ENCODE results near the gene GARRE1. TPM values are rescaled to one million over a fixed set of nuclear protein-coding genes. Genes with fewer than 3 reads are reported as not detected.
"Not testable (repeated sequence)": the region's sequence is repeated elsewhere in the genome, so short reads cannot be mapped to it uniquely, and the experiment has no call there.

The GARRE1 gene
- total and polyA plus RNA-seq, 2 experiments from 2014 or later: 7.9 to 28.6 TPM

DNA sequence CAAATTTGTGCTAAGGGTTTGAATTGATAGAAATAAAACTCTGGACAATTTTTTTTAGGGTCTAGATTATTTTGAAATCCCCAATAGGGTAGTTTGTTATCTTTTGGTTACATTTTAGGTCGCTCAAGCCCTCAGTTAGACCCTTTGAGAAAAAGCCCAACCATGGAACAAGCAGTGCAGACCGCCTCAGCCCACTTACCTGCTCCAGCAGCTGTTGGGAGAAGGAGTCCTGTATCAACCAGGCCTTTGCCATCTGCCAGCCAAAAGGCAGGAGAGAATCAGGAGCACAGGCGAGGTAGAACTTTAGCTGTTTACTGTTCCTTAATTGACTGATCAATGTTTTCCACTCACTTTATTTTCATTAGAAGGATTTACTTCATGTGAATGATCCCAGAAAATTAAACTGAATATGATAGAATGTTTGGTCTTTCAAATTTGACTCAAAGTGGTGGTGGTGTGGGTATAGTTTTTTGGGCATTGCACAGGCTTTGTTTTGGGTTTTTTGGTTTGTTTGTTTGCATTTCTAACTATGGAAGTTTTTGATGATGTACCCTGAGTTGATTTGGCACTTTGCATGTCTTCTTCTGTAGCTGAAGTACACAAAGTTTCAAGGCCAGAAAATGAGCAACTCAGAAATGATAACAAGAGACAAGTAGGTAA, 39.2 kb upstream of the GARRE1 start:
- H3K27ac ChIP-seq: no peak overlapping the region
- H3K9me3 ChIP-seq (ENCODE audit: low read depth): no peaks in the 10 kb centered on the region
- H3K36me3 ChIP-seq: peaks cover 55% of the 10 kb centered on the region
- H3K4me1 ChIP-seq (ENCODE audit: low read depth): no peaks in the 10 kb centered on the region
- H3K4me3 ChIP-seq: no peak overlapping the region
- H3K27me3 ChIP-seq: no peaks in the 10 kb centered on the region
- TF ChIP-seq, protein P1, sequence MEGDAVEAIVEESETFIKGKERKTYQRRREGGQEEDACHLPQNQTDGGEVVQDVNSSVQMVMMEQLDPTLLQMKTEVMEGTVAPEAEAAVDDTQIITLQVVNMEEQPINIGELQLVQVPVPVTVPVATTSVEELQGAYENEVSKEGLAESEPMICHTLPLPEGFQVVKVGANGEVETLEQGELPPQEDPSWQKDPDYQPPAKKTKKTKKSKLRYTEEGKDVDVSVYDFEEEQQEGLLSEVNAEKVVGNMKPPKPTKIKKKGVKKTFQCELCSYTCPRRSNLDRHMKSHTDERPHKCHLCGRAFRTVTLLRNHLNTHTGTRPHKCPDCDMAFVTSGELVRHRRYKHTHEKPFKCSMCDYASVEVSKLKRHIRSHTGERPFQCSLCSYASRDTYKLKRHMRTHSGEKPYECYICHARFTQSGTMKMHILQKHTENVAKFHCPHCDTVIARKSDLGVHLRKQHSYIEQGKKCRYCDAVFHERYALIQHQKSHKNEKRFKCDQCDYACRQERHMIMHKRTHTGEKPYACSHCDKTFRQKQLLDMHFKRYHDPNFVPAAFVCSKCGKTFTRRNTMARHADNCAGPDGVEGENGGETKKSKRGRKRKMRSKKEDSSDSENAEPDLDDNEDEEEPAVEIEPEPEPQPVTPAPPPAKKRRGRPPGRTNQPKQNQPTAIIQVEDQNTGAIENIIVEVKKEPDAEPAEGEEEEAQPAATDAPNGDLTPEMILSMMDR (IDR thresholded peaks at IDR 0.05; ENCODE audit: low read depth, low read length): no peak
- no peak for DNase-seq (ENCODE audit: low read depth in 1 of 2, low spot score in 1 of 2)

DNA sequence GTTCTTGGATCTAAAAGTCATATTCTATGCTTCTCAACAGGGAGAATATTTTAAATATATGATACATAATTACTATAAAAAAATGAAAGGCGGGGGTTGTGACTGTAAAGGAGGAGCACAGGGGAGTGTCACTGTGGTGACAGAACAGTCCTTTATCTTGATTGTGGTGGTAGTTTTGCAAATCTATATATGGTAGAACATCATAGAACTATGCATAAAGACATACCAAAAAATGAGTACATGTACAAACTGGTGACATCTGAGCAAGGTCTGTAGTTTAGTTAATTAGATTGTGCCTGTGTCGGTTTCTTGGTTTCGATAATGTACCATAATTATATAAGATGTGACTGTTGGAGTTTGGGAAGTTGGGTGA, 38.7 kb upstream of the GARRE1 start:
- peaks cover 52% of the 10 kb centered on the region for H3K36me3 ChIP-seq
- no peak overlapping the region for H3K27ac ChIP-seq
- TF ChIP-seq, protein P1 (IDR thresholded peaks at IDR 0.05; ENCODE audit: low read depth, low read length): no peak
- H3K4me1 ChIP-seq (ENCODE audit: low read depth): no peaks in the 10 kb centered on the region
- H3K27me3 ChIP-seq: no peaks in the 10 kb centered on the region
- H3K9me3 ChIP-seq (ENCODE audit: low read depth): no peaks in the 10 kb centered on the region
- H3K4me3 ChIP-seq: no peak overlapping the region
- DNase-seq (ENCODE audit: low read depth in 1 of 2, low spot score in 1 of 2): no peak

DNA sequence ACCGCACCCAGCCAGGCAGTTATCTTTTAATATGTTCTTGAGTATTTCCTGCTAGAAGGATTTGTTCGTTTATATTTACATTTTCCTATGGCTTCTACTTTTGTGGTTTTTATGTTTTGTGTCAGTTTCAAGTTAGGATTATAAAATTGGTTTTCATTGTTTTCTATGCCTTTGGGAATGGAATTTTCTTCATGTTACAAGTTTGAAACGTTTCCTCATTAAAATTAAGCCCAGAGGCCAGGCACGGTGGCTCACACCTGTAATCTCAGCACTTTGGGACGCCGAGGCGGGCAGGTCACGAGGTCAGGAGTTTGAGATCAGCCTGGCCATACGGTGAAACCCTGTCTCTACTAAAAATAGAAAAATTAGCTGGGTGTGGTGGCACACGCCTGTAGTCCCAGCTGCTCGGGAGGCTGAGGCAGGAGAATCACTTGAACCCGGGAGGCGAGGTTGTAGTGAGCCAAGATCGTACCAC, 37.6 kb upstream of the GARRE1 start:
- H3K4me3 ChIP-seq; H3K4me1 ChIP-seq (ENCODE audit: low read depth): not testable (repeated sequence)
- H3K36me3 ChIP-seq: peaks cover 49% of the 10 kb centered on the region

DNA sequence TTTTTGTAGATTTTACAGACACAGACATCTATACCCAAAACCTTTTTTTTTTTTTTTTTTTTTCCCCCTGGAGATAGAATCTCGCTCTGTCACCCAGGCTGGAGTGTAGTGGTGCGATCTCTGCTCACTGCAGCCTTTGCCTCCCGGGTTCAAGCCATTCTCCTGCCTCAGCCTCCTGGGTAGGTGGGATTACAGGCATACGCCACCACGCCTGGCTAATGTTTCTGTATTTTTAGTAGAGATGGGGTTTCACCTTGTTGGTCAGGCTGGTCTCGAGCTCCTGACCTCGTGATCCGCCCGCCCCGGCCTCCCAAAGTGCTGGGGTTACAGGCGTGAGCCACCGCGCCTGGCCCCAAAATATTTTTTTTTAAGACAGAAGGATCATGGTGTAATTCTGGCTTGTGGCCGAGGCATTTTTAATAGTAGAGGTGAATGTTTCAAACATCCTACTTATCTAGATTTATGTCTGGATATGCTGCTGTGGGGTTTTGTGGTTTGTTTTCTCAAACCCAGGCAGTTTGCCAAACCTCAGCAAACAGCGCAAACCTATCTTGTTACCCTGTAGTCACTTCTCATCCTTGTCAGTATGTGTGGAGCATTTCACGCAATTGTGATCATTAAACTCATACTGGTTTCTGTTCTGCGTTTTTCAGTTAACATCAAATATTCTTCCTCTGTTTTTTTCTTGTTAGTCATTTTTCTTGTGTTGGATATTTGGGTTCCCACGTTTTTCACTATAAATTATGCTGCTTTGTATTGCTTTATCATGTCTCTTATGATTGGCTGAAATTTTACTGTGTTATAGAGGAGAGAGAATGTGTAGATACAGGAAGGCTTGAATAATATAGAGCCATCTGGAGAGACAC, 36.2 kb upstream of the GARRE1 start:
- Histone ChIP-seq H3K4me1 (ENCODE audit: low read depth) (no peaks in the 10 kb centered on the region), H3K9me3 (ENCODE audit: low read depth) (no peaks in the 10 kb centered on the region), H3K4me3 (no peak overlapping the region), H3K36me3 (peaks cover 52% of the 10 kb centered on the region), H3K27ac (peak overlapping the region; percentile 51), H3K27me3 (no peaks in the 10 kb centered on the region)
- TF ChIP-seq, protein P1 (IDR thresholded peaks at IDR 0.05; ENCODE audit: low read depth, low read length): no peak
- peak in 1 of 2 donors; percentile 91 for DNase-seq (ENCODE audit: low read depth in 1 of 2, low spot score in 1 of 2)

More for the DNA sequence above, 37.6 kb upstream of the GARRE1 start:
- not testable (repeated sequence) for H3K27me3 ChIP-seq; H3K9me3 ChIP-seq (ENCODE audit: low read depth); DNase-seq (ENCODE audit: low read depth in 1 of 2, low spot score in 1 of 2)
- H3K27ac ChIP-seq: peak overlapping the region; percentile 8

DNA sequence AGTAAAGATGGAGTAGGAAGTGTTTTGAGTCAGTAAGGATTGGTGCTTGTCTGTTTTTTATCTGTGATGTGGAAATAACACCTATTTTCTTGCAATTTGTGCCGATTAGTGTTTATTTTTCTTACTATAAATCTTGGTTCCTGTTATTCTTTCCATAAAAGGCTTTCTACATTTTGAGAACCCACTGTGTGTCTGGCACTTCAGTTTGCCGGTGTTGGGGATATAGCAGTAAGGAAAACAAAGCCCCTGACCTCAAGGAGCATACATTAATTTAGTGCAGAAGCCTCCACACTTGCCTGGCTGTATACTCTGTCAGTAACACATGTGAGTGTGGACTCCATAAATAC, 35.6 kb upstream of the GARRE1 start:
- no peak for DNase-seq (ENCODE audit: low read depth in 1 of 2, low spot score in 1 of 2)
- Histone ChIP-seq H3K4me1 (ENCODE audit: low read depth) (no peaks in the 10 kb centered on the region), H3K36me3 (peaks cover 52% of the 10 kb centered on the region), H3K9me3 (ENCODE audit: low read depth) (no peaks in the 10 kb centered on the region), H3K27ac (peak overlapping the region; percentile 51), H3K27me3 (no peaks in the 10 kb centered on the region), H3K4me3 (no peak overlapping the region)
- TF ChIP-seq, protein P1 (IDR thresholded peaks at IDR 0.05; ENCODE audit: low read depth, low read length): no peak
